Loucy (cell line): Measurements from ENCODE around the gene ARL2BP.

Source experiments
- EZH2phosphoT487 ChIP-seq: fragments of 200-600 bp; IDR thresholded peaks from 2 replicates; pipeline ENCODE4 v1.6.1; 2018; ENCODE audit warnings: antibody characterized with exemption, mild to moderate bottlenecking, moderate library complexity, borderline replicate concordance
- TF ChIP-seq, protein P1 (sequence below): fragments of 200-600 bp; sonication (generic); conservative IDR thresholded peaks from 2 replicates; pipeline ENCODE4 v1.5.1; 2014; ENCODE audit warnings: mild to moderate bottlenecking, antibody characterized with exemption, low read length

DNA sequence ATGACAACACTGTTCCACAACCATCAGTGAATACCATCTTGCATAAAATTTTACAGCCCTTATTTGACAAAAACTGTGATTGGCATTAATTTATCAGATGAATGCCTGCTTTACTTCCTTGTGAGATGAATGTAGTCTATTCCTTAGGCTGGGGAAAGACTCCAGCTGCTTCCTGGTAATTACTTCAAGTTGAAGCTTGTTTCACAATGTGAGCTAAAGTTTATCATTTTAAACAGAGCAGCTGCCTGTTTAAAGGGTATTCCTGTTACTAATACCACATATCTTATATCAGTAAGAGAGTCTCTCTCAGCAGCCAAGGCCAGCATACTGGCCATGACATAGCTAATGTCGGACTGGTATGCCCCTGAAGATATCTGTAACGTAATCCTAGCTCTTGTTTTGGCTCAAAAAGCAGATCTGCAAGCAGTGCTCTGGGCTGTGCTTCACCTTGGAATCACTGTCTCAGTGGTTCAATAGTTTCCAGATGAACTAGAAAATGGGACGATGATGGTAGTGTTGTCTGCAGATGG lies 13.2 kb upstream of the ARL2BP start:
- TF ChIP-seq, protein P1, sequence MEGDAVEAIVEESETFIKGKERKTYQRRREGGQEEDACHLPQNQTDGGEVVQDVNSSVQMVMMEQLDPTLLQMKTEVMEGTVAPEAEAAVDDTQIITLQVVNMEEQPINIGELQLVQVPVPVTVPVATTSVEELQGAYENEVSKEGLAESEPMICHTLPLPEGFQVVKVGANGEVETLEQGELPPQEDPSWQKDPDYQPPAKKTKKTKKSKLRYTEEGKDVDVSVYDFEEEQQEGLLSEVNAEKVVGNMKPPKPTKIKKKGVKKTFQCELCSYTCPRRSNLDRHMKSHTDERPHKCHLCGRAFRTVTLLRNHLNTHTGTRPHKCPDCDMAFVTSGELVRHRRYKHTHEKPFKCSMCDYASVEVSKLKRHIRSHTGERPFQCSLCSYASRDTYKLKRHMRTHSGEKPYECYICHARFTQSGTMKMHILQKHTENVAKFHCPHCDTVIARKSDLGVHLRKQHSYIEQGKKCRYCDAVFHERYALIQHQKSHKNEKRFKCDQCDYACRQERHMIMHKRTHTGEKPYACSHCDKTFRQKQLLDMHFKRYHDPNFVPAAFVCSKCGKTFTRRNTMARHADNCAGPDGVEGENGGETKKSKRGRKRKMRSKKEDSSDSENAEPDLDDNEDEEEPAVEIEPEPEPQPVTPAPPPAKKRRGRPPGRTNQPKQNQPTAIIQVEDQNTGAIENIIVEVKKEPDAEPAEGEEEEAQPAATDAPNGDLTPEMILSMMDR = no peak
- TF ChIP-seq EZH2phosphoT487 = no peak
